ENCODE measurements around the gene TEKT1.

The TEKT1 gene

DNA sequence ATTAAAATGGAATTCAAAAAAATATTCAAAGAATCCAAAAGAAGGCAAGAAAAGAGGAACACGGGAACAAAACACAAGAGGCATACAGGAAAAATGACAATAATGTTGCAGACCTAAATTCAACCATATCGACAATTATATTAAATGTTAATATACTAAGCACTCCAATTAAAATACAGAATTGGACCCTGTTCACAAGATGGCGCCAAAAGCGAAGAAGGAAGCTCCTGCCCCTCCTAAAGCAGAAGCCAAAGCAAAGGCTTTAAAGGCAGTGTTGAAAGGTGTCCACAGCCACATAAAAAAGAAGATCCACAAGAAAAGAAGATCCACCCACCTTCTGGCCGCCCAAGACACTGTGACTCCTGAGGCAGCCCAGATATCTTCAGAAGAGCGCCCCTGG lies 82.0 kb downstream of the TEKT1 start:
- H3K4me3 ChIP-seq (ENCODE audit: low read length), result no peak overlapping the region
- DNase-seq (ENCODE audit: low read depth), result no peak
- TF ChIP-seq, protein P1, sequence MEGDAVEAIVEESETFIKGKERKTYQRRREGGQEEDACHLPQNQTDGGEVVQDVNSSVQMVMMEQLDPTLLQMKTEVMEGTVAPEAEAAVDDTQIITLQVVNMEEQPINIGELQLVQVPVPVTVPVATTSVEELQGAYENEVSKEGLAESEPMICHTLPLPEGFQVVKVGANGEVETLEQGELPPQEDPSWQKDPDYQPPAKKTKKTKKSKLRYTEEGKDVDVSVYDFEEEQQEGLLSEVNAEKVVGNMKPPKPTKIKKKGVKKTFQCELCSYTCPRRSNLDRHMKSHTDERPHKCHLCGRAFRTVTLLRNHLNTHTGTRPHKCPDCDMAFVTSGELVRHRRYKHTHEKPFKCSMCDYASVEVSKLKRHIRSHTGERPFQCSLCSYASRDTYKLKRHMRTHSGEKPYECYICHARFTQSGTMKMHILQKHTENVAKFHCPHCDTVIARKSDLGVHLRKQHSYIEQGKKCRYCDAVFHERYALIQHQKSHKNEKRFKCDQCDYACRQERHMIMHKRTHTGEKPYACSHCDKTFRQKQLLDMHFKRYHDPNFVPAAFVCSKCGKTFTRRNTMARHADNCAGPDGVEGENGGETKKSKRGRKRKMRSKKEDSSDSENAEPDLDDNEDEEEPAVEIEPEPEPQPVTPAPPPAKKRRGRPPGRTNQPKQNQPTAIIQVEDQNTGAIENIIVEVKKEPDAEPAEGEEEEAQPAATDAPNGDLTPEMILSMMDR (conservative IDR thresholded peaks at IDR 0.05; ENCODE audit: low read length), result no peak; the same call in 1 of the 2 replicates

DNA sequence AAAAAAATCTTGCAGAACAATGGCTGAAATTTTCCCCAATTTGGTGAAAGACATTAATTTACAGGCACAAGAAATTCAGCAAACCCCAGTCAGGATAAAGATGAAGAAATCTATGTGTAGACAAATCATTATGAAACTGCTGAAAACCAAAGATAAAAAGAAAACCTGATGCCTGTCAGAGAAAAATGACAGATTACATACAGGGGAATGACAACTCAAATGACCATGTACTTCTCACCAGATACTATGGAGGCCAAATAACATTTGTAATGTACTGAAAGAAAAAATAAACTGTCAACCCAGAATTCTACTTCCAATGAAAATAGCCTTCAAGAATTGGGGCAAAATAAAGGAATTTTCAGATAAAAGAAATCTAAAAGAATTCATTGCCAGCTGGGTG lies 82.9 kb downstream of the TEKT1 start:
- no peak overlapping the region for H3K4me3 ChIP-seq (ENCODE audit: low read length)
- TF ChIP-seq, protein P1 (conservative IDR thresholded peaks at IDR 0.05; ENCODE audit: low read length), result no peak

More for the DNA sequence above, 82.9 kb downstream of the TEKT1 start:
- DNase-seq (ENCODE audit: low read depth), result no peak

Data from AG10803 (cell line).